Measurements from ENCODE around the gene GPALPP1. TPM values are rescaled to one million over a fixed set of nuclear protein-coding genes. Genes with fewer than 3 reads are reported as not detected.

Gene GPALPP1
- total and polyA plus RNA-seq, 10 donors = 9.6 to 33.4 (median 26.8) TPM

DNA sequence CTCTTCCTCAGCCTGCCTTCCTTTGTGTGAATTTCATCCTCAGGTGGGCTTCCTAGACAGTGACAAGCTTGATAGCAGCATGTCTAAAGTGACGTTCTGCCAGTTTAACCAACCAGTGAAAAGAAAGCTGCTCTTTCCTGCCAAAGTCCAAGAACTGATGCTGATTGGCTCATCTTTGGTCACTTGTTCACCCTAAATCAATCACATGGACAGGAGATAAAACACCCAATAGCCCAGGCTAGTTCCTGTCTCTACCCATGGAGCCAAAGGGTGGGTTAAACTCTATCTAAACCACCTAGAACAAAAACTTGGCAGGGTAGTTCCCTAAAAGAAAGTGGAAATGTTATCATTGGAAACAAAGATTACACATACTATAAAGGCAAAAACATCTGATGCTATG, 50.8 kb downstream of the GPALPP1 start:
- H3K4me3 ChIP-seq = no peak overlapping the region
- no peak for DNase-seq
- H3K27me3 ChIP-seq (replicated peaks in 1 of 7) = no peaks in the 10 kb centered on the region
- H3K27ac ChIP-seq = no peak overlapping the region
- intact Hi-C loops (cut with DNase I; ENCODE audit: low total_unique reads) = no loop called here
- TF ChIP-seq, protein P1, sequence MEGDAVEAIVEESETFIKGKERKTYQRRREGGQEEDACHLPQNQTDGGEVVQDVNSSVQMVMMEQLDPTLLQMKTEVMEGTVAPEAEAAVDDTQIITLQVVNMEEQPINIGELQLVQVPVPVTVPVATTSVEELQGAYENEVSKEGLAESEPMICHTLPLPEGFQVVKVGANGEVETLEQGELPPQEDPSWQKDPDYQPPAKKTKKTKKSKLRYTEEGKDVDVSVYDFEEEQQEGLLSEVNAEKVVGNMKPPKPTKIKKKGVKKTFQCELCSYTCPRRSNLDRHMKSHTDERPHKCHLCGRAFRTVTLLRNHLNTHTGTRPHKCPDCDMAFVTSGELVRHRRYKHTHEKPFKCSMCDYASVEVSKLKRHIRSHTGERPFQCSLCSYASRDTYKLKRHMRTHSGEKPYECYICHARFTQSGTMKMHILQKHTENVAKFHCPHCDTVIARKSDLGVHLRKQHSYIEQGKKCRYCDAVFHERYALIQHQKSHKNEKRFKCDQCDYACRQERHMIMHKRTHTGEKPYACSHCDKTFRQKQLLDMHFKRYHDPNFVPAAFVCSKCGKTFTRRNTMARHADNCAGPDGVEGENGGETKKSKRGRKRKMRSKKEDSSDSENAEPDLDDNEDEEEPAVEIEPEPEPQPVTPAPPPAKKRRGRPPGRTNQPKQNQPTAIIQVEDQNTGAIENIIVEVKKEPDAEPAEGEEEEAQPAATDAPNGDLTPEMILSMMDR (IDR thresholded peaks at IDR 0.05 in 8 of 11, conservative IDR thresholded peaks at IDR 0.05 in 3 of 11) = no peak
- no peak for TF ChIP-seq POLR2A (IDR thresholded peaks at IDR 0.05)
- peaks cover 0 to 29% (median 0%) of the 10 kb centered on the region in 6 donors for H3K36me3 ChIP-seq
- no peaks in the 10 kb centered on the region for H3K9me3 ChIP-seq
- WGBS, 5 donors = 82 to 97% (median 87%) methylated on average over 1 of the region's 1 CpG
- H3K4me1 ChIP-seq = no peaks in the 10 kb centered on the region

DNA sequence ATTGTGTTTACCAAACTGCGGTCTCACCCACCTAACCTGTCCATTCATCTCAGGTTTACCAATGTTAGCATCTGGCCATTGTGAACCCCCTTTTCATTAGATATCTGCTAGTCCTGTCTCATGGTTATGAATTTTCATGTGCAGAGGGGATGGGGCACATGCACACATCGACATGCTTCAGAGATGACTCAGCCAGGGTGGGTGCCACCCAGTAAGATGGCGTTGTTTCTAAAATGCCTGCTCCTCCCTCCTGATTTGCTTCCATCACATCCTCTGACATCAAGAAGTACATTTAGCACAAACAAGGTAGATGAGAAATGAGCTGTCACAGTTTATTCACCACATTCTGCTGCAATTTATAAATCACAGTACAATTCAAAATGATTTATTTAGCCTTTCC, 51.3 kb downstream of the GPALPP1 start:
- Histone ChIP-seq H3K4me3 (no peak overlapping the region), H3K27ac (no peak overlapping the region), H3K9me3 (no peaks in the 10 kb centered on the region), H3K4me1 (no peaks in the 10 kb centered on the region), H3K36me3 (peaks cover 0 to 27% (median 0%) of the 10 kb centered on the region in 6 donors), H3K27me3 (replicated peaks in 1 of 7) (no peaks in the 10 kb centered on the region)
- TF ChIP-seq, protein P1 (IDR thresholded peaks at IDR 0.05 in 8 of 11, conservative IDR thresholded peaks at IDR 0.05 in 3 of 11) = no peak
- no peak for TF ChIP-seq POLR2A (IDR thresholded peaks at IDR 0.05)
- no peak for TF ChIP-seq POLR2AphosphoS5 (IDR thresholded peaks at IDR 0.05)
- no peak for DNase-seq
- intact Hi-C loops (cut with DNase I; ENCODE audit: low total_unique reads) = no loop called here
- 78 to 93% (median 85%) methylated on average over 3 of the region's 3 CpGs for WGBS, 5 donors

DNA sequence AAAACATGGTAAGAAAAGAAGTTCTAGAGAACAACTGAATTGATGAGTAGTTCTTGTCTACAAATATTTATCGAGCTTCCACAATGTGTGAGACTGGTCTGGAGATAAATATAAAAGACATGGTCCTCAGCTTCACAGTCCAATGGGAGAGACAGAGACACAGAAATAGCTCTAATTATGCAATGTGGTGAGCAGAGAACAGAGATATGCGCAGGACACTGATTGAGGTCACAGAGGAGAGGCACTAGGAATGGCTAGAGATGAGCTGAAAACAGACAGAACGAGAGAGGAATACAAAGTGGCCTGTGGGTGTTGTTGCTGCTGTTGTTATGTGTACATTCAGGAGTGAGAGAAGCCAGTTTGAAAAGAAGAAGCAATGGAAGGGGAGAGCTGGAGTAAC, 53.2 kb downstream of the GPALPP1 start:
- Histone ChIP-seq H3K27me3 (replicated peaks in 1 of 7) (peaks cover 0 to 7% (median 0%) of the 10 kb centered on the region in 7 donors), H3K4me1 (peaks cover 0 to 11% (median 10%) of the 10 kb centered on the region in 6 donors), H3K36me3 (peaks cover 0 to 16% (median 0%) of the 10 kb centered on the region in 6 donors), H3K4me3 (no peak overlapping the region), H3K27ac (no peak overlapping the region), H3K9me3 (no peaks in the 10 kb centered on the region)
- DNase-seq = no peak
- no peak for TF ChIP-seq POLR2A (IDR thresholded peaks at IDR 0.05)
- no peak for TF ChIP-seq POLR2AphosphoS5 (IDR thresholded peaks at IDR 0.05)
- TF ChIP-seq, protein P1 (IDR thresholded peaks at IDR 0.05 in 8 of 11, conservative IDR thresholded peaks at IDR 0.05 in 3 of 11) = no peak
- WGBS, 5 donors = 84 to 91% (median 89%) methylated on average over 3 of the region's 3 CpGs
- intact Hi-C loops (cut with DNase I; ENCODE audit: low total_unique reads) = no loop called here

DNA sequence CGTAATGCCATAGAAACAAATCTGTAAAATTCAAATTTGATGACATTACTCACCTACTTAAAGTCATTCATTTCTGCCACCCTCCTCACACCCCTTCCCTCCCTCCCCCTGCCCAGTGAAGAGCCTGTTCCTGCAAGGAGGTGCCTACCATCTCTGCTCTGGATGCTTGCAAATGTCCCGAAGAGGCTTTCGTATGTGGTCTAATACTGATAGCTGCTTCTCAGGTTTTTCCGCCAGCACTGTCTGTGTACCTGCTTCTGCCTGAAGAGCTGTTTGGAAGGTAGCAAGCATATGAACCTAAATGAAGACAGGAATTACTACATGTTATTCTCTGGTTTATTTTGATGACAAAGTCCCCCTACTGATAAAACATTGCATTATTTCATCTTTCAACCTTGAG, 57.1 kb downstream of the GPALPP1 start:
- peaks cover 0 to 27% (median 14%) of the 10 kb centered on the region in 6 donors for H3K4me1 ChIP-seq
- peaks cover 0 to 10% (median 0%) of the 10 kb centered on the region in 7 donors for H3K27me3 ChIP-seq (replicated peaks in 1 of 7)
- no peak for DNase-seq
- H3K4me3 ChIP-seq = peak overlapping the region in 4 of 8 donors; percentile 20 to 62 (median 36)
- TF ChIP-seq, protein P1 (IDR thresholded peaks at IDR 0.05 in 8 of 11, conservative IDR thresholded peaks at IDR 0.05 in 3 of 11) = no peak
- TF ChIP-seq POLR2AphosphoS5 (IDR thresholded peaks at IDR 0.05) = no peak
- TF ChIP-seq POLR2A (IDR thresholded peaks at IDR 0.05) = no peak
- H3K9me3 ChIP-seq = no peaks in the 10 kb centered on the region
- intact Hi-C loops (cut with DNase I; ENCODE audit: low total_unique reads) = loop anchor here (2.0 kb wide), 2 partner anchors 234 to 264 kb away; no protein-coding TSS in a partner anchor
- H3K27ac ChIP-seq = no peak overlapping the region
- H3K36me3 ChIP-seq = no peaks in the 10 kb centered on the region
- WGBS, 5 donors = 83 to 91% (median 89%) methylated on average over 4 of the region's 4 CpGs

Measured in spleen (tissue), 11 donors.